GM20431 (cell line): ENCODE measurements around the gene MBOAT1.
"Not testable (repeated sequence)": the region's sequence is repeated elsewhere in the genome, so short reads cannot be mapped to it uniquely, and the experiment has no call there.

Experiments
- in situ Hi-C: fragments of 300-500 bp; cut with MseI, MboI; formaldehyde crosslinking; loops from one replicate; pipeline ENCODE4 v1.15.0; 2020; ENCODE audit warnings: low sequenced_read_pairs; ENCODE audit not compliant: unreplicated experiment

The MBOAT1 gene

GRCh38 chr6:20142866-20143265 lies 69.4 kb downstream of the MBOAT1 start:
- in situ Hi-C loops, result no loop called here

DNA sequence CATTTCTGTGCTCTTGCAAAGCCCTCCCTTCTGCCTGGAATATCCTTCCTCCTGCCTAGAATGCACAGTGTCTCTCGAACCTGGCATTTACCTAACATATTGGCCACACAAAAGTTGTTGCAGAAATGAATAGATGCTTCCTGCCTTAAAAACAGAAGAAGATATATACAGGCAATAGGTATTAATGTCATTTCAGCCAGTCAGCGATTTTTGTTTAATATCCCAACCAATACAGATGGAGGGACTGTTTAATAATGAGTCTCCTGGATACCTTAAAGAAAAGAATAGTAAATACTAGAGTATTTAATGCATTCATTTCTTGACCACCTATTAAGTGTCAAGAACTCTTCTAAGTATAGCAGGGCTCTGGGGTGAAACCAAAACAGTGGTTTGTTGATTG lies 70.3 kb downstream of the MBOAT1 start:
- in situ Hi-C loops, result no loop called here

- in situ Hi-C loops, result not testable (repeated sequence)
These were observed 72.9 kb downstream of the MBOAT1 start for GRCh38 chr6:20139127-20139963.

DNA sequence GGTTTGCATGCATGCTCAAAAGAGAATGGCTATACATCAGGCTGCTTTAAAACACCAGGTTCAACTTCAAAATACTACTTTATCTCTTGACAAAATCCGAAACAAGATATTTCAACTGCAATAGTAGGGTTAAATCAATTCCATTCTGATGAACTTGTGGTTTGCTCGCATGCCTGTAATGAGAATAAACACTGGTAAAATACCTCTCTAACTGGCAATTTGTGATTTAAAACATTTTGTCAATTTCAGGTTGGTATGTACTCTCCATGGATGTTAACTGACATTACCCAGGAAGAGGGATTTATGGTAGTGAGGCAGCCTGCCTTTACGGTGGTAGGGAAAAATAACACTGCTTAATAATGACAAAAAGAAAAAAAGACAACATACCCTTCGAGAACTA lies 74.4 kb downstream of the MBOAT1 start:
- in situ Hi-C loops, result no loop called here

- in situ Hi-C loops, result no loop called here
These were observed 75.0 kb downstream of the MBOAT1 start for GRCh38 chr6:20137240-20137639.

GRCh38 chr6:20135677-20136268 lies 76.5 kb downstream of the MBOAT1 start:
- in situ Hi-C loops, result no loop called here

GRCh38 chr6:20134613-20135012 lies 77.7 kb downstream of the MBOAT1 start:
- in situ Hi-C loops, result no loop called here

DNA sequence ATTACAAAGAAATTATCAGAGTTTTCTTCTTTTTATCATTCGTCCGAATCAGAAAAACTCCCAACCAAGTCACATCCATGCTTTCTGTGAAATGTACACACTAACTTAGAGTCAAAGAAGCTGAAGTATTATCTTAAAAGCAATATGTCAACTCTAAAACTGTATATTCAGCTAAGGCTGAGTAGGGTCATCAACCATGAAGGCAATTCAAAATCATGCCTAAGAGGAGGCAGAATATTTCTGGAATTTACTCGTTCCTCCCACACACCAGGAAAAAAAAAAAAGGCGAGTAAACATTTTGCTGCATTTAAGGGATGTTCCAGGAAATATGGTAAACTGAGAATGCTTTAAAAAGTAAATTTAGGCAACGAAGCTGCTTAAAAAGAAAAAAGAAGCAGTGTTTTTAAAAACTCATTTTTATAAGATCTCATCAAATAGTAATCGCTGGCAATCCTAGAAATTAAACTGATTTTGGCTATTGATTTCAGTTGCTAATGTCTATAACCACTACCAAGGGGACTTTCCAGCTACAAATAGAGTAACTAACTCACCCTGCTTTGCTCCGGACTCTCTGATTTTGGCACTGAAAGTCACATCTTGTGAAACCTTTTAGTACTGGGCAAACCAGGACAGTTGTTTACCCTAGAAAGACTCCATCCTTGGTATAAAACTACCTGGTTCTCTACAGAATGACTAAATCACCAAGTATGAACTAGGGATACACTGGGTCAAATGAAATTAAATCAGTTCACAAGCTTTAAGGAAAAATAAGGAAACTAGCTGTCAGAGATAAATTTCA lies 82.8 kb downstream of the MBOAT1 start:
- in situ Hi-C loops, result no loop called here

- in situ Hi-C loops, result no loop called here
These were observed 84.3 kb downstream of the MBOAT1 start for GRCh38 chr6:20128018-20128417.

- in situ Hi-C loops, result no loop called here
These were observed 85.2 kb downstream of the MBOAT1 start for GRCh38 chr6:20126789-20127653.

DNA sequence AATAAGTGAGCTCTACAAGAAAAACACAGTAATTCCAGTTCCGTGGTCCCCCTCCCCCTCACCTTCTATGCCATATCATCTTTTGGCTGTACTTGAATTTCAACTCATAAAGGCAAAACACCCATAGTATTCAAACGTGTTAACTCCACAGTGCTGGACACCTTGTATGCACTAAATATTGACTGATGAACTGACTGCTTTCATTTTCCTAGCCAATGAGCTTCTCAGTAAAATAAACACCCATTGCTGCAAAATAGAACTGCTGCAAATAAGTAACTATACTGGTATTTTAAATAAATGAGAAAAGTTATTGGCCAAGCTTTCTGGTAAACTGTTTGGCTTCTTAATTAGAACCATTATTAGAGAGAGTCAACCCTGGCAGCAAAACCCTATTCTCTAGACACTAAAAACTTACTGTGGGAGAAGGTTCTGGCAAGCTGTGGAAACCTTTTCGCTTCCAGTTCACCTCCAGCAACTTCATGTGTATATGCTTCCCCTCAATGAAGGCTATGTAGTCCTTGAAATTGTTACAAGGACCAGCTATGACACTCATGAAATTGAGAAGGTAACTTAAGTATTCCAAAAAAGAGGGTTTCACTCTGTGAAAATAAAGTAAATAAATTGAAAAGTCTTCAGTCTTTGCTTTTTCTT lies 86.0 kb downstream of the MBOAT1 start:
- in situ Hi-C loops, result no loop called here

DNA sequence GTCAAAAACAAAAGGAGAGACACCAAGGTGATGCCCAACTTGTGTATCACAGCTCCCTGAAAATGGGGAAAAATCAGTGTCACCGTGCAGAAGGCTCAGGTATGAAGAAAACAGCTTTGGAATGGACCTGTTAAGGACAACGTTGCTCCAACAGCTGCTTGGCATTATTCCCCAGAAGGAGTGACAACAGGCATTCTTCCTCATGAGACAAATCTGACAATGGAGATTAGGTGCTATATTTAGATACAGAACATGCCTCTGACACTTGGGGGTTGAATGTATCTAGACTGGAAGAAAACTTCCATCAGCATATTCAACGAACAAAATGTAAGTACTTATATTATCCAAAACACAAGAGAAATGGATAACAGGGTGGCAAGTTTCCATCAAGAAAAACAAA lies 87.7 kb downstream of the MBOAT1 start:
- in situ Hi-C loops, result no loop called here

DNA sequence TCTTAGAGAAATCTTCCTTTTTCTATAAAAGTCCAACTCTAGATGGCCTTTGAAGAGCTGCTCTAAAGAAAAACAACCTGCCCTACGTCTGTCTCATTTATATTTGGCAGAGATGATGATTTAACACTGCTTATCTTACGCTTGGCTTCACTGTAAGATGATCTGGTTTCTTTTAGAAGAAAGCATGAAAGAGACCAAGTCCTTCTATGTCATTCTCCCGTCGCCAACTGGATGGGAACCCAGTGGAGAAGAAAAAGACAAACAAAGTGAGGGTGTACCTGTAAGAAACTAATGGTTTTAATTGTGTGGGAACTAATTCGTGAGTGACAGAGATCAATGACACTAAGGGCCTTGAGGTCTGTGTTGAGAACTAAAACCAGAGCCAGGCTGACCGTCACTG lies 92.8 kb downstream of the MBOAT1 start:
- in situ Hi-C loops, result no loop called here

DNA sequence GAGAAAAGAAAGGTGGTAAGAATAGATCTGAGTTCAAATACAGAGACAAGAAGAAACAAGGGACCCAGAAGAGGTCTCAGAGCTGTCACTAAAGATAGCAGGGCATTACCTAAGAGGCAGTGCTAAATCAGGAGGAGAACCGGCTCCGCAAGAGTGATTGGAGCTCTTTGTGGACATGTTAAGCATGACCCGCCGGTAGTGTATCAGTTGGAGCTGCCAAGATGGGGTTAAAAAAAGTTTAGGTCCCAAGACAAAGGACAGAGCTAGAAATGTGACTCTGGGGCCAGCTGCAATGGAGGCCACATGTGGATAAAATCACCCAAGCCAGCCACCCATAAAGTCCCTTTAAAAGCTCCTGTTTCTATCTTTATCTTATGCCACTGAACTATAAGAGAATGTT lies 93.4 kb downstream of the MBOAT1 start:
- in situ Hi-C loops, result no loop called here

GRCh38 chr6:20117474-20117873 lies 94.8 kb downstream of the MBOAT1 start:
- in situ Hi-C loops, result no loop called here

DNA sequence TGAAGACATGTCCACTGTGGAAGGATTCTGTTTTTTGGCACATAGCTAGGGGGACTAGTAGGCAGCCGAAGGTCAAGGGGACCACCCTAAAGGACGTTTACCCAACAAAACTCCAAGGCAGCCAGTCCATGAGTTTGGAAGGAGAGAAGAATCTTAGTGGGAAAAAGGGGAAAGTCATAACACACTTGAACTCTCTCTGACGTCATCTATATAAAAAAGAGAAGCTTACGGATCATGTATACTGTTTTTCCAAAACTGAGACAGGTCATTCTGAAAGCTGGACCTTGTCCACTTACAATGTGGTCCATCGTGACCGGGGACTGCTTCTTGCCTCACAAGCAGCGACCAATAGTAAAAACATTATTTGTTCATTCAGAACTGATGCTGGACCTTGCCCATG lies 95.5 kb downstream of the MBOAT1 start:
- in situ Hi-C loops, result no loop called here

DNA sequence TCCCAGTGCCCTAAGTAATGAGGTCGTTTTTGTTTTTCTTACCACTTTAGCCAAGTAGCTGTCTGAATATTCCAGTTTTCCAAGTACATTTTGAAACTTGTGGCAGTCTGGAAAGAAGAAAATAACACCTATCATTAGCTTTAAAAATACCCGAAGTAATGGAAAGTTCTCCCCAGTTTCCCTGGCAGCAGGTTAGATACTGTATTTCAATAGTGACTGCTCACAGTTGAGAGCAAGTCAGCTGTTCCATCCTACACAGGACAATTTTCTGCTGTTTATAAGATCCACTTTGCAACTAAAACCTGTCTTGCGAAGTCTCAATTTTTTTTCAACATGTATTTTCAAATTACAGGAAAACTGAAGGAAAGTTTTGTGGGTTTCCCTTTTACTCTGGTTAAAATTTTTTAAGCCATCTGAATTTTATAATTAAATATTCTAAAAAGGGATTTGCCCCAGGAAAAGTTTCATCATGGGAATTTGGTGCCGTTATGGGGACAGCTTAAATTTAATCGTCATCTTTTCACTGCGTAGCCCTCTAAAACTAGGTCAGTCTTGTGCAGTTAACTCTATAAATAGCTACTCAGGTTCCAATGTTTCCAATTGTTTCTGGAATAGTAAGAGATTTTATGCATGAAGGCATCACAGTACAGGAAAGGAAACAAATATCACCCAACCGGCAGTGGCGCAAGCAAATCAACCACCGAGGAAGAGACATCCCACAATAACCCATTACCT lies 96.9 kb downstream of the MBOAT1 start:
- in situ Hi-C loops, result no loop called here

DNA sequence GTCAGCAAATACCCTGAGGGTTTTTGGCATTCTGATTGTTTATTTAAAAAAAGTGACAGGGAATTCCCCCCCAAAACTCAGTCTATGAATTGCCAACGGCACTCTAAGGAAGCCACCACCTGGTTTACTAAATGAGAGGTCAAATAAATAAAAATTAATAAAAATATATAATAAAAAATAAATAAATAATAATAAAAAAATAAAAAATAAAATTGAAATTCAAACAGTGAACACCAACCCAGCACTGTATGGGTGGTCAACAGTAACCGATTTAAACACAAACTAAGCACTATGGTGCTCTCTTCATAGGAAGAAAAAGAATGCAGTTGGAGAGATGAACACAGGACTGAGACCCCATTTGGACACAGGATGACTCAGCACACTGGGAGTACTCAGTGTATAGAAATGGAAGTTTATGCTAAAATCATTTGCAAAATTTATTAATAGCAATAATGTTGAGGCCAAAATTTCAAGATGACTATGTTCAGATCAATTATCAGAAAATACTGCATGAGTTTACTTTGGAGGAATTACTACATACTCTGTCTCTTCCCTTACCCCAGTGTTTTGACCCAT lies 98.5 kb downstream of the MBOAT1 start:
- in situ Hi-C loops, result no loop called here

DNA sequence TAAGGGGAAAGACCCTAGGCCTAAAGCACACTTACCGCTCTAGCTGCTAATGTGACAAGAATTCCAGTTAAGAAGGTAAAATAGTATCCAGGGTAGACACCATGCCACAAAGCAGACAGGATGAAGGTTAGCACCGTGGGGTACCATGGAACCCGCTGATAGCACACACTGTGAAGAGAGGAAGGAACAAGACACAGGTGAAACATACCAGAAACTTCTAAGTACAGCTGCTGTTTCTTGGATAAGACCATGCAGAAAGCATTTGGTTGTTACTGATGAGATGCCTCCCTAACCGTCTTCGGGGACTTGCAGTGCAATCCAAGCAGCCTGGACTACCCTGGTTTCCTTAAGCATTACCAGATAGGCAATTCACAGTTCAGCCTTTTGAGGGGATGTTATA lies 99.4 kb downstream of the MBOAT1 start:
- in situ Hi-C loops, result no loop called here
